HFFc6 (cell line): ENCODE results near the gene FBXO21. TPM values are rescaled to one million over a fixed set of nuclear protein-coding genes. Genes with fewer than 3 reads are reported as not detected.
A peak's percentile ranks its signal among the peaks of the same experiment; 100 is the strongest.

Source experiments
- DNase-seq: peaks from one replicate; pipeline ENCODE4 v3.0.0-alpha.2; 2018
- H3K27ac Mint-ChIP-seq: 2 replicates; pipeline ENCODE4 v1.8.0; 2020; ENCODE audit warnings: mild to moderate bottlenecking, mixed read lengths
- H3K27me3 Mint-ChIP-seq: 2 replicates; pipeline ENCODE4 v1.8.0; 2021; ENCODE audit warnings: mild to moderate bottlenecking, moderate library complexity, mixed read lengths; ENCODE audit not compliant: insufficient read depth
- H3K36me3 Mint-ChIP-seq: 2 replicates; pipeline ENCODE4 v1.8.0; 2021; ENCODE audit warnings: low read depth, mixed read lengths
- H3K4me1 Mint-ChIP-seq: 2 replicates; pipeline ENCODE4 v1.8.0; 2020; ENCODE audit warnings: low read depth, mixed read lengths
- H3K4me3 Mint-ChIP-seq: 2 replicates; pipeline ENCODE4 v1.8.0; 2020; ENCODE audit warnings: mild to moderate bottlenecking, moderate library complexity, mixed read lengths
- H3K9me3 Mint-ChIP-seq: 2 replicates; pipeline ENCODE4 v1.8.0; 2020; ENCODE audit warnings: mild to moderate bottlenecking, mixed read lengths
- CTCF ChIP-seq: fragments of 200-600 bp; sonication (generic); IDR thresholded peaks from 2 replicates; pipeline ENCODE4 v1.5.0; 2021; ENCODE audit warnings: antibody characterized with exemption, mild to moderate bottlenecking
- total RNA-seq, 6 experiments: library from RNA; stranded (reverse); fragmentation: NEBNext Ultra II Directional; extraction: Animal tissue kit (Norgen Biotek cat#: 25700); gene quantifications; 2 replicates in 1 of 6; 3 replicates in 5 of 6; pipeline ENCODE4 v1.2.3, GENCODE V29; 2021

FBXO21 gene
- total RNA-seq, 6 experiments from 2014 or later = 26.2 to 35.3 (median 32.3) TPM

GRCh38 chr12:117216686-117217085, 26.4 kb upstream of the FBXO21 start:
- Mint-ChIP-seq H3K9me3 (no peaks in the 10 kb centered on the region), H3K4me3 (no peak overlapping the region), H3K36me3 (no peaks in the 10 kb centered on the region), H3K27ac (no peak overlapping the region), H3K4me1 (no peaks in the 10 kb centered on the region), H3K27me3 (peaks cover 29% of the 10 kb centered on the region)
- DNase-seq = no peak
- TF ChIP-seq CTCF = no peak

- DNase-seq = no peak
- H3K4me1 Mint-ChIP-seq = no peaks in the 10 kb centered on the region
- H3K9me3 Mint-ChIP-seq = no peaks in the 10 kb centered on the region
- H3K36me3 Mint-ChIP-seq = no peaks in the 10 kb centered on the region
- no peak overlapping the region for H3K27ac Mint-ChIP-seq
- H3K27me3 Mint-ChIP-seq = peaks cover 33% of the 10 kb centered on the region
- no peak overlapping the region for H3K4me3 Mint-ChIP-seq
- TF ChIP-seq CTCF = no peak
These were observed 24.5 kb upstream of the FBXO21 start for GRCh38 chr12:117214797-117215196.

- H3K36me3 Mint-ChIP-seq = no peaks in the 10 kb centered on the region
- H3K4me3 Mint-ChIP-seq = no peak overlapping the region
- H3K27me3 Mint-ChIP-seq = peaks cover 34% of the 10 kb centered on the region
- no peak for DNase-seq
- no peak for TF ChIP-seq CTCF
- no peaks in the 10 kb centered on the region for H3K4me1 Mint-ChIP-seq
- no peak overlapping the region for H3K27ac Mint-ChIP-seq
- H3K9me3 Mint-ChIP-seq = no peaks in the 10 kb centered on the region
These were observed 23.1 kb upstream of the FBXO21 start for GRCh38 chr12:117213295-117213808.

- Mint-ChIP-seq H3K27me3 (peaks cover 34% of the 10 kb centered on the region), H3K9me3 (no peaks in the 10 kb centered on the region), H3K27ac (no peak overlapping the region), H3K4me3 (no peak overlapping the region), H3K4me1 (no peaks in the 10 kb centered on the region), H3K36me3 (no peaks in the 10 kb centered on the region)
- TF ChIP-seq CTCF = peak; percentile 94
- DNase-seq = peak; percentile 51
These were observed 22.4 kb upstream of the FBXO21 start for GRCh38 chr12:117212563-117213190.

GRCh38 chr12:117210266-117210918, 20.1 kb upstream of the FBXO21 start:
- Mint-ChIP-seq H3K4me3 (no peak overlapping the region), H3K27ac (no peak overlapping the region), H3K27me3 (peaks cover 39% of the 10 kb centered on the region), H3K36me3 (no peaks in the 10 kb centered on the region), H3K4me1 (no peaks in the 10 kb centered on the region), H3K9me3 (no peaks in the 10 kb centered on the region)
- no peak for DNase-seq
- TF ChIP-seq CTCF = no peak
